ENCODE results near the gene ABLIM2.

ABLIM2 gene

GRCh38 chr4:8071766-8072165, 86.8 kb downstream of the ABLIM2 start:
- TF ChIP-seq BACH2 (CRISPR knock-in tag; IDR thresholded peaks at IDR 0.05; ENCODE audit: borderline replicate concordance) (no peak), CREB5 (CRISPR knock-in tag; IDR thresholded peaks at IDR 0.05; ENCODE audit: low read depth) (no peak), ARNTL (CRISPR knock-in tag; IDR thresholded peaks at IDR 0.05; ENCODE audit: borderline replicate concordance, low read depth) (no peak), OSR1 (CRISPR knock-in tag; IDR thresholded peaks at IDR 0.05) (no peak), TOX (CRISPR knock-in tag; IDR thresholded peaks at IDR 0.05; ENCODE audit: borderline replicate concordance) (no peak), ZNF70 (CRISPR knock-in tag; IDR thresholded peaks at IDR 0.05) (no peak), PATZ1 (CRISPR knock-in tag; IDR thresholded peaks at IDR 0.05; ENCODE audit: borderline replicate concordance) (no peak)
- ATAC-seq, result no peak

- ATAC-seq, result no peak
- TF ChIP-seq TCF4 (CRISPR knock-in tag; IDR thresholded peaks at IDR 0.05; ENCODE audit: borderline replicate concordance) (no peak), SNAI2 (CRISPR knock-in tag; IDR thresholded peaks at IDR 0.05) (no peak), TSHZ2 (CRISPR knock-in tag; IDR thresholded peaks at IDR 0.05) (no peak), ZFP30 (CRISPR knock-in tag; IDR thresholded peaks at IDR 0.05) (no peak), ESRRG (CRISPR knock-in tag; IDR thresholded peaks at IDR 0.05) (no peak), ZNF70 (CRISPR knock-in tag; IDR thresholded peaks at IDR 0.05) (no peak), ARNTL (CRISPR knock-in tag; IDR thresholded peaks at IDR 0.05; ENCODE audit: borderline replicate concordance, low read depth) (no peak), POU6F1 (CRISPR knock-in tag; IDR thresholded peaks at IDR 0.05; ENCODE audit: borderline replicate concordance, low read depth) (no peak), ZNF565 (CRISPR knock-in tag; conservative IDR thresholded peaks at IDR 0.05; ENCODE audit: low read depth) (no peak), GLIS3 (CRISPR knock-in tag; IDR thresholded peaks at IDR 0.05) (no peak), ZC3H10 (CRISPR knock-in tag; IDR thresholded peaks at IDR 0.05) (no peak), ZFP3 (CRISPR knock-in tag; IDR thresholded peaks at IDR 0.05) (no peak)
Observed at GRCh38 chr4:8070736-8071718, 87.6 kb downstream of the ABLIM2 start.

- no peak; the same call in 2 of the 3 replicates for ATAC-seq
- TF ChIP-seq CSDC2 (CRISPR knock-in tag; IDR thresholded peaks at IDR 0.05), result no peak
- TF ChIP-seq TCF4 (CRISPR knock-in tag; IDR thresholded peaks at IDR 0.05; ENCODE audit: borderline replicate concordance), result no peak
- TF ChIP-seq RARB (CRISPR knock-in tag; IDR thresholded peaks at IDR 0.05), result no peak
- TF ChIP-seq SNAI2 (CRISPR knock-in tag; IDR thresholded peaks at IDR 0.05), result no peak
Observed at GRCh38 chr4:8069102-8069752, 89.4 kb downstream of the ABLIM2 start.

Measured in SK-N-SH treated with all-trans-retinoic acid at 6 μM for 48 hours (cell line).